ENCODE data around the gene TMEM107. TPM values are rescaled to one million over a fixed set of nuclear protein-coding genes. Genes with fewer than 3 reads are reported as not detected.

TMEM107 gene
- total RNA-seq, 1 donor from 2014 or later, result 12.8 TPM

- Mint-ChIP-seq H3K4me3 (ENCODE audit: unreplicated experiment) (peak overlapping the region; percentile 25), H3K27me3 (ENCODE audit: unreplicated experiment) (peaks cover 5% of the 10 kb centered on the region), H3K27ac (ENCODE audit: unreplicated experiment) (no peak overlapping the region), H3K36me3 (ENCODE audit: unreplicated experiment) (no peaks in the 10 kb centered on the region), H3K4me1 (ENCODE audit: low read depth, unreplicated experiment) (peaks cover 2% of the 10 kb centered on the region), H3K9me3 (ENCODE audit: unreplicated experiment) (peaks cover 4% of the 10 kb centered on the region)
- DNase-seq, result no peak
- no peak for TF ChIP-seq CTCF (IDR thresholded peaks at IDR 0.05; ENCODE audit: partially characterized antibody, unreplicated experiment)
Observed at GRCh38 chr17:8141741-8142140, 34.4 kb downstream of the TMEM107 start.

DNA sequence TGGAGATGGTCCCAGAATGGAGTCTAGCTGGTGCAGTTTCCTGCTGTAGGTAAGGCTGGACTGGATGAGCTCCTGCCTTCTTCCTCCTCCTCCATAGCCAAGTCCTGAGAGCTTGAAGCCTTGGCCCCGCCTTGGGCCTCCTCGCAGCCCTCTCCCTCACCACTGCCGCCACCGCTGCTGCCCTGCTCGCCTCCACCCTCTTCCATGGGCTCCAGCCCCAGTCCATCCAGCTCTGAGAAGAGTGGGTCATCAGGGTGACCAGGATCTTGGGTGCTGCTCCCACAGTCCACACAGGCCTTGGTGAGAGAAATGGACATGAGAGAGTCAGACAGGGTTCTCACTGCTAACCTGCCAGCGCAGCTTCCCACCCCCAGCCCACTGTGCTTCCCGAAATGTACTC lies 35.1 kb downstream of the TMEM107 start:
- H3K9me3 Mint-ChIP-seq (ENCODE audit: unreplicated experiment), result no peaks in the 10 kb centered on the region
- TF ChIP-seq CTCF (IDR thresholded peaks at IDR 0.05; ENCODE audit: partially characterized antibody, unreplicated experiment), result no peak

GRCh38 chr17:8140065-8141029 lies 35.8 kb downstream of the TMEM107 start:
- Mint-ChIP-seq H3K27ac (ENCODE audit: unreplicated experiment) (no peak overlapping the region), H3K4me3 (ENCODE audit: unreplicated experiment) (no peak overlapping the region), H3K4me1 (ENCODE audit: low read depth, unreplicated experiment) (peaks cover 2% of the 10 kb centered on the region), H3K27me3 (ENCODE audit: unreplicated experiment) (peaks cover 3% of the 10 kb centered on the region), H3K9me3 (ENCODE audit: unreplicated experiment) (no peaks in the 10 kb centered on the region), H3K36me3 (ENCODE audit: unreplicated experiment) (no peaks in the 10 kb centered on the region)
- no peak for TF ChIP-seq CTCF (IDR thresholded peaks at IDR 0.05; ENCODE audit: partially characterized antibody, unreplicated experiment)
- DNase-seq, result no peak

More for the DNA sequence above, 35.1 kb downstream of the TMEM107 start:
- H3K4me3 Mint-ChIP-seq (ENCODE audit: unreplicated experiment), result no peak overlapping the region
- H3K36me3 Mint-ChIP-seq (ENCODE audit: unreplicated experiment), result no peaks in the 10 kb centered on the region
- H3K4me1 Mint-ChIP-seq (ENCODE audit: low read depth, unreplicated experiment), result peaks cover 2% of the 10 kb centered on the region
- H3K27ac Mint-ChIP-seq (ENCODE audit: unreplicated experiment), result no peak overlapping the region
- H3K27me3 Mint-ChIP-seq (ENCODE audit: unreplicated experiment), result peaks cover 3% of the 10 kb centered on the region
- DNase-seq, result no peak

DNA sequence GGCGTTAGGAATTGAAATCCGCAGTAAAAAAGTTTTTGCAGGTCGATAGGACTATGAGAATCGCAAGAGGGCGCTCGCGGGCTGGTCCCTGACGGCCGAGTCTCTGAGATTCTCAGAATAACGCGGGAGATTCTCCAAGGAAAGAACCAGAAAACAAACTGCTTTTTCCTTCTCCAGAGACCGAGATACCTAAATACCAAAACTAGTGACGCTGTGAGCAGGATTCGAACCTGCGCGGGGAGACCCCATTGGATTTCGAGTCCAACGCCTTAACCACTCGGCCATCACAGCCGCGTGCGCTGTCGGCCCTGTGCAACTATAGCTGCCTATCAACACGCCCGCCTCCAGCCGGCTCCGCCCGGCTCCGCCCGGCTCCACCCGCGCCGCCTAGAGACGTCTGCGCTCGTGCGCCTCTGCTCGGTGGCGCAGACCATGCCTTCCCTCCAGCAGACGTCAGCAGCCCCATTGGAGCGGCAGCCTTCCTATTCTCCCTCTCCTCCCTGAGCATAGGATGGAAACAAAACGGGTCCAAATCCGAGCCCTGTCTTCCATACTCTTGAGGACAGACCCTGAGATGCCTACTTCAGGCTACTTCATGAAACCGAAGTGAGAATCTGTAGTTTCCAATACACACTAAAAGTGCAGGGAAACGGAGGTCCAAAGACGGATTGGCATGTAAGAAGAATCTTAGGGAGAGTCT lies 37.4 kb downstream of the TMEM107 start:
- H3K4me1 Mint-ChIP-seq (ENCODE audit: low read depth, unreplicated experiment), result peaks cover 2% of the 10 kb centered on the region
- peaks cover 5% of the 10 kb centered on the region for H3K27me3 Mint-ChIP-seq (ENCODE audit: unreplicated experiment)
- no peaks in the 10 kb centered on the region for H3K36me3 Mint-ChIP-seq (ENCODE audit: unreplicated experiment)
- DNase-seq, result peak; percentile 97
- TF ChIP-seq CTCF (IDR thresholded peaks at IDR 0.05; ENCODE audit: partially characterized antibody, unreplicated experiment), result peak; percentile 86
- H3K4me3 Mint-ChIP-seq (ENCODE audit: unreplicated experiment), result no peak overlapping the region
- H3K9me3 Mint-ChIP-seq (ENCODE audit: unreplicated experiment), result no peaks in the 10 kb centered on the region
- no peak overlapping the region for H3K27ac Mint-ChIP-seq (ENCODE audit: unreplicated experiment)

GRCh38 chr17:8138374-8138671 lies 37.9 kb downstream of the TMEM107 start:
- DNase-seq, result no peak

More at GRCh38 chr17:8138374-8138671, 37.9 kb downstream of the TMEM107 start:
- peaks cover 5% of the 10 kb centered on the region for H3K27me3 Mint-ChIP-seq (ENCODE audit: unreplicated experiment)
- no peaks in the 10 kb centered on the region for H3K9me3 Mint-ChIP-seq (ENCODE audit: unreplicated experiment)
- H3K36me3 Mint-ChIP-seq (ENCODE audit: unreplicated experiment), result no peaks in the 10 kb centered on the region
- peaks cover 2% of the 10 kb centered on the region for H3K4me1 Mint-ChIP-seq (ENCODE audit: low read depth, unreplicated experiment)
- H3K4me3 Mint-ChIP-seq (ENCODE audit: unreplicated experiment), result no peak overlapping the region
- no peak for TF ChIP-seq CTCF (IDR thresholded peaks at IDR 0.05; ENCODE audit: partially characterized antibody, unreplicated experiment)
- no peak overlapping the region for H3K27ac Mint-ChIP-seq (ENCODE audit: unreplicated experiment)

Measured in glutamatergic neuron (in vitro differentiated cells).